Motor neuron (in vitro differentiated cells): ENCODE measurements around the gene EGFL7. TPM values are rescaled to one million over a fixed set of nuclear protein-coding genes. Genes with fewer than 3 reads are reported as not detected.
A peak's percentile ranks its signal among the peaks of the same experiment; 100 is the strongest.

Source experiments
- ATAC-seq, 8 experiments: fragments of 200-7000 bp; cut with Tn5 transposase; replicated peaks in 6 of 8; 2 replicates each; pipeline ENCODE4 v1.8.0; 2021; ENCODE audit warnings: mild to moderate bottlenecking in 8 of 8, moderate library complexity in 8 of 8
- H3K27ac ChIP-seq, 2 donors: fragments of 250-450 bp; sonication (Bioruptor Pico); 2 replicates each; pipeline ENCODE4 v1.9.0; 2021; ENCODE audit warnings: antibody characterized with exemption in 2 of 2, mild to moderate bottlenecking in 2 of 2, moderate library complexity in 1 of 2
- H3K4me1 ChIP-seq, 2 donors: fragments of 250-450 bp; sonication (Bioruptor Pico); replicated peaks in 1 of 2; 2 replicates each; pipeline ENCODE4 v1.6.1; 2021; ENCODE audit warnings: antibody characterized with exemption in 2 of 2, mild to moderate bottlenecking in 2 of 2, moderate library complexity in 1 of 2
- H3K4me3 ChIP-seq, 5 donors: fragments of 250-450 bp; sonication (Bioruptor Pico); 2 replicates each; pipeline ENCODE4 v1.9.0; 2021; ENCODE audit warnings: antibody characterized with exemption in 5 of 5, mild to moderate bottlenecking in 5 of 5, moderate library complexity in 4 of 5
- WGBS, 10 experiments: fragments of 450-650 bp; shearing (Covaris generic); methylation state at CpG; one replicate each; pipeline ENCODE4 v1.0.0; 2022; 5-methylcytosine and 5-hydroxymethylcytosine counted together
- in situ Hi-C, 9 experiments: fragments of 400-800 bp; cut with MboI; loops; one replicate each; pipeline ENCODE4 v1.15.0; 2021; ENCODE audit warnings: low sequenced_read_pairs in 9 of 9, low pct_unique_long_range_greater_than_20kb in 2 of 9; ENCODE audit not compliant: unreplicated experiment in 9 of 9
- total RNA-seq, 8 experiments: library from RNA; unstranded; fragments of 300-600 nt; gene quantifications; 2 replicates each; pipeline versions ENCODE4 v1.2.3 to v1.2.4, GENCODE V29; 2022

EGFL7 gene
- 10 to 100 TPM in 3 of 8 experiments, 1 to 10 TPM in 1, under 1 TPM in 4; 0.50 to 21.9 (median 4.7) TPM for total RNA-seq

DNA sequence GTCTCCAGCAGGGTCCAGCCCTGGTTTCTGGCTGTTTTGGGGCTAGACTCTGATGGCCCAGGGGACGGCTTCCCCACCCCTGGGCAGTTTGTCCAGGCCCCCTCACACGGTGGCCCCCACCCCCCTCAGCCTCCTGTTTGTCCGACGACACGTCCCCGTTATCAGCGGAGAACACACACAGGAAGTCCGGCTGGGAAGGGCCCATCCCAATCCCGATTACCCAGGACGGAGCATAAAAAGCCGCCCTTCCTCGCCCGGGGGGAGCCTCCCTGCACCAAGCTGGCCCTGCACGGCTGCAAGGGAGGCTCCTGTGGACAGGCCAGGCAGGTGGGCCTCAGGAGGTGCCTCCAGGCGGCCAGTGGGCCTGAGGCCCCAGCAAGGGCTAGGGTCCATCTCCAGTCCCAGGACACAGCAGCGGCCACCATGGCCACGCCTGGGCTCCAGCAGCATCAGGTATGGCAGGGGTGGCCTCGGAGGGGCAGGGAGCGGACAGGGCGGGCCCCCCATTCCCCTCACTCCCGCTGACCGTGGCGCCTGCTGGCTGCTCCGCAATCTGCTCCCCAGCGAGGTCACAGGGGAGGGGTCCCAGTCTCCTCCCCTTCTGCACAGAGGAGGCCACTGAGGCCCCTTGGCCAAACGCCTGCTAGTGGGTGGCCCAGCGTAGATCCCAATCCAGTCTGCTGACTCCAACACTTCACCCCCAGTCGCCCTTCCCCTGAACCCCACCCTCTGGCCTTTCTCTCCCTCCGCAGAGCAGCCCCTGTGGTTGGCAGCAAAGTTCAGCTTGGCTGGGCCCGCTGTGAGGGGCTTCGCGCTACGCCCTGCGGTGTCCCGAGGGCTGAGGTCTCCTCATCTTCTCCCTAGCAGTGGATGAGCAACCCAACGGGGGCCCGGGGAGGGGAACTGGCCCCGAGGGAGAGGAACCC lies at the start of gene EGFL7:
TSS of gene EGFL7 (plus strand) at position 261 of the 926 bp plus-strand sequence. CDS start 5,367 bp downstream, outside the sequence.
- H3K27ac ChIP-seq, result no peak within 1 kb of the TSS
- in situ Hi-C loops, result no loop called here
- H3K4me1 ChIP-seq, result peaks cover 24 to 44% of the 10 kb centered on the region in 2 donors
- ATAC-seq, result no peak
- 80% methylated on average over 1 of the region's 38 CpGs; no CpG with 5 or more reads in 9 of the 10 experiments for WGBS, 10 experiments
- H3K4me3 ChIP-seq, result no peak within 1 kb of the TSS

DNA sequence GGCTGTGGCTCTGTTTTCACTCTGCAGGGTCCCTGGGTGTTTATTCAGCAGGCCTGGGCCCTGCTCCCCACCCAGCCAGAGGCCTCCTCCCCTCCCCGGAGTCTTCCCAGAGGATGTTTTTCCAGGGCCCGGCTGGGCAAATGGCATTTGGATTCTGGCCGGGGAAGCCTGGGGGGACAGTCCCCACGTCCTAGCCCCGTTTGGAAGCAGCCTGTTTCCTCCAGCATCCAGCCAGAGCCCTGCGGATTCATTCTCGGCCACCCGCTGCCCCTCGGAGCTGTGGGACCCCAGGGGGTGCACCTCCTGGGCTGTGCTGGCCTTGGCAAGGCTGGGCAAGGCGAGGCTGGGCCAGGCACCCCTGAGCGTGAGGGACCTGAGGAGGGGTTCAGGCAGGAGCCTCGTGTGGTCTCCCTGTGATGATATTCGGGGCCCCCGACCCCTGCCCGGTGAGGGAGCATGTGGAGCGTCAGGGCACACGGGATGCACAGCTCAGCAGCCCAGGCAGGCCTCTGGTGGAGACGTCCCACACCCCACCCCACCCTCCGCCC lies 48.8 kb upstream of the EGFL7 start:
- Histone ChIP-seq H3K27ac (peak overlapping the region; percentile 11 to 19), H3K4me1 (peaks cover 37 to 40% of the 10 kb centered on the region in 2 donors), H3K4me3 (no peak overlapping the region)
- ATAC-seq, result peak in 2 of 8 experiments; percentile 1 to 30
- in situ Hi-C loops, result no loop called here
- 60 to 100% methylated on average over 1 of the region's 19 CpGs; no CpG with 5 or more reads in 8 of the 10 experiments for WGBS, 10 experiments

DNA sequence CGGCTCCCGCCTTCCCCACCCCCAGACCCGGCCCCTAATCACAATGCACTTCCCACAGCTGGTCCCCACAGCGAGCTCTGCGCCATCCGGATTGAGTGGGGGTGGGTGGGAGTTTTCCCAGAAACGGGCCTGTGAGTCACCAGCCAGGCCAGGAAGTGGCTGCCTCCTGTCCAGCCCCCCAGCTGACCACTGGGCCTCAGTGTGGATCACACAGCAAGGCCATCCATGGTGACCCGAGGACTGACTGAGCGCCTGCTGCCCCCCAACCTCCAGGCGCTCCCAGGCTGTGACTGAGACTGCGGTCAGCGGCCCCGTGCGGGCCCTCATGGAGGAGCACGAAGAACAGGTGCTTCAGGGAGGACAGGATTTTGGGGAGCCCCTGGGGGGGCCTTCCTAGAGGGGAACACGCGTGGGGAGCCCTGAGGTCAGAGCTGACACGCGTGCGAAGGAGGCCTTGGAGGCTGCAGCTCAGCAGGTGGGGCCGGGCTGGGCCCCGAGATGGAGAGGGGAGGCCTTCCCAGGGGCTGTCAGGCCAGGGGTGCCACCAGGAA lies 48.3 kb upstream of the EGFL7 start:
- in situ Hi-C loops, result no loop called here
- peak; percentile 34 to 93 (median 85) for ATAC-seq
- WGBS, 10 experiments, result no CpG with 5 or more reads among the region's 22 CpGs
- Histone ChIP-seq H3K4me1 (peaks cover 33 to 36% of the 10 kb centered on the region in 2 donors), H3K4me3 (no peak overlapping the region), H3K27ac (peak overlapping the region in 1 of 2 donors; percentile 35)

- Histone ChIP-seq H3K4me1 (peaks cover 30 to 35% of the 10 kb centered on the region in 2 donors), H3K27ac (peak overlapping the region in 1 of 2 donors; percentile 35), H3K4me3 (no peak overlapping the region)
- in situ Hi-C loops, result no loop called here
- WGBS, 10 experiments, result 0 to 80% (median 45%) methylated on average over 1 to 2 of the region's 25 CpGs; no CpG with 5 or more reads in 6 of the 10 experiments
- ATAC-seq, result peak in 5 of 8 experiments; percentile 12 to 23 (median 17)
Measured at GRCh38 chr9:136614967-136615623, 47.6 kb upstream of the EGFL7 start.

GRCh38 chr9:136615631-136616306 lies 46.9 kb upstream of the EGFL7 start:
- ATAC-seq, result no peak

GRCh38 chr9:136616307-136616635 lies 46.4 kb upstream of the EGFL7 start:
- peaks cover 36 to 42% of the 10 kb centered on the region in 2 donors for H3K4me1 ChIP-seq
- ATAC-seq, result no peak
- no peak overlapping the region for H3K27ac ChIP-seq
- WGBS, 10 experiments, result 60 to 75% methylated on average over 1 to 4 of the region's 12 CpGs; no CpG with 5 or more reads in 8 of the 10 experiments
- in situ Hi-C loops, result no loop called here
- no peak overlapping the region for H3K4me3 ChIP-seq

More at GRCh38 chr9:136615631-136616306, 46.9 kb upstream of the EGFL7 start:
- Histone ChIP-seq H3K27ac (no peak overlapping the region), H3K4me3 (no peak overlapping the region), H3K4me1 (peaks cover 31 to 37% of the 10 kb centered on the region in 2 donors)
- WGBS, 10 experiments, result 83 to 87% methylated on average over 1 to 3 of the region's 17 CpGs; no CpG with 5 or more reads in 8 of the 10 experiments
- in situ Hi-C loops, result no loop called here

- no peak for ATAC-seq
- Histone ChIP-seq H3K4me3 (no peak overlapping the region), H3K27ac (no peak overlapping the region), H3K4me1 (peaks cover 42 to 48% of the 10 kb centered on the region in 2 donors)
- WGBS, 10 experiments, result 80 to 84% methylated on average over 1 to 5 of the region's 22 CpGs; no CpG with 5 or more reads in 8 of the 10 experiments
- in situ Hi-C loops, result no loop called here
Measured at GRCh38 chr9:136616948-136617695, 45.6 kb upstream of the EGFL7 start.

DNA sequence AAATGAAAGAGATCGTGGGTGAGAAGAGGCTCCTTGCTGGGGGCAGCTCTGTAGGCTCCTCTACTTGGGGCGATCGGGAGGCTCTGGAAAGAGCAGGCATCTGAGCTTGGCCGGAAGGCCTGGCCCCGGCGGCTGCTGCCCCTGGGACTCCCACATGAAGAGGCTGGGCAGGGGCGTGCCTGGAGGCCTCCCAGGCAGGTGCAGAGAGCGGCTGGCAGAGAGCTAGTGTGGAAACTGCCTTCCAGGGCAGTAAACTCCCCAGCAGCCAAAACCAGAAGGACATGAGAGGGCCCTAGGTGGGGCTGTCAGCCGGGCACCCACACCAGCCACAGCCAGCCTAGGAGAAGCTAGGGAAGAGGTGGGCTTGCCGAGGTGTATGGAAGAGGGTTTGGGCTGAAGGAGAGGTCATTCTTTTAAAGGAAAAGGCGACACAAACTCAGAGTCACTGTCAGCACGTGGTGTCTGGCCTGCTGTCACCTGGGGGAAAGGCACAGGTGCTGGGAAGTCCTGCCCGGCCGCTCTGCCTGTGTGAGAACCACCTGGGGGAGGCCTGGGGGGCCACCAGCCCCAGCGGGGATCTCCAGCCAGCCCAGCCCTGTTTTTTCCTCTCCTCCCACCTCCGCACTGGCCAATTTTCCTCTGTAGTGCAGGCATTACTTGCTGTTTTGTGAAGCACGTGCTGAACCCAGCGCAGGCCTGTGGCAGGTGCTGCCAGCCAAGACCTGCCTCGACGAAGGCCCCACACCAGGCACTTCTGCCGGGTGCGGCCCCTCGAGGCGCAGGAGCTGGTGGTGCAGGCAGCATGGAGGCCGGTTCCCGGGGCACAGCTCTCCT lies 44.8 kb upstream of the EGFL7 start:
- no peak for ATAC-seq
- Histone ChIP-seq H3K27ac (no peak overlapping the region), H3K4me1 (peaks cover 42 to 48% of the 10 kb centered on the region in 2 donors), H3K4me3 (no peak overlapping the region)
- in situ Hi-C loops, result no loop called here
- WGBS, 10 experiments, result 74 to 100% (median 94%) methylated on average over 1 to 8 of the region's 26 CpGs; no CpG with 5 or more reads in 4 of the 10 experiments

DNA sequence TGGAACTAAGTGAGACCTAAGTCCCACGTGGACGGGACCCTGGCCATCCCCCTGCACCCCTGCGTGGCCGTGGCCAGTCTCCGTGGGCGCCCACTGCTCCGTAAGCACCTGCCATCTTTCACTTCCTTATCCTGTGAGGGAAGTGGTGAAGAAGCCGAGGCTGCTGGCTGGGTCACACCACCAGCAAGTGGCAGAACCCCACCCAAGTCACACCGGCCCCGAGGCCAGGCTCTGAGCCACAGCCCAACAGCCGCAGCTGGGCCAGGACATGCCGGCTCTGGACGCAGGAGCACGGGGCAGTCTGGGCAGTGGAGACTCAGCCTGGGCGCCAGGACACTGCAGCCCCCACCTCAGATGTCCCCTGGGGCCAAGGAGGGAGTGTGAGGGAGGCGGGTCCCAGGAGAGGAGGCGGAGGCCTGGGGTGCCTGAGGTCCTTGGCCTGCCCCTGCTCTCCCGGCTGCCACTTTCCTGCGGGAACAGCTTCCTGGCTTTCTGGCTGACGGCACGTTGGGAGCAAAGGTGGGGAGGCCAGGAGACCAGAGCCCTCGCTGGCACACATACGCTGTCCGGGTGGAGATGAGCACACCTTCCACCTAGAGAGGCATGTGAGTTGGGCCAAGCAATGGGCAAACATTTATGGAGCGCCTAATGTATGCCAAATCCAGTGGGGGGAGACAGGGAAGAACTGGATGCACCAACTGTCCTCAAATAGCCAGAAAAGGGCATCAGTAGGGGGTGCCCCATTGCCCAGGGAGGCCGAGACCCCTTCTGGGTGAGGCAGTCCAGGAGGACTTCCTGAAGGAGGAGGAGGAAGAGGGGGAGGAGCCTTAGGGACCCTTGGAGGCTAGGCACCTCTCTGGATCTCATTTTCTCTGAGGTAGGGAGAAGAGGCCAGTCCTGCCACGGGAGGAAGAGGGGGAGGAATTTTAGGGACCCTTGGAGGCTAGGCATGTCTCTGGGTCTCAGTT lies 43.9 kb upstream of the EGFL7 start:
- no peak overlapping the region for H3K27ac ChIP-seq
- no peak overlapping the region for H3K4me3 ChIP-seq
- WGBS, 10 experiments, result 30 to 100% (median 40%) methylated on average over 1 to 2 of the region's 27 CpGs; no CpG with 5 or more reads in 5 of the 10 experiments
- H3K4me1 ChIP-seq, result peaks cover 39 to 44% of the 10 kb centered on the region in 2 donors
- peak in 1 of 8 experiments; percentile 12 for ATAC-seq
- in situ Hi-C loops, result no loop called here

DNA sequence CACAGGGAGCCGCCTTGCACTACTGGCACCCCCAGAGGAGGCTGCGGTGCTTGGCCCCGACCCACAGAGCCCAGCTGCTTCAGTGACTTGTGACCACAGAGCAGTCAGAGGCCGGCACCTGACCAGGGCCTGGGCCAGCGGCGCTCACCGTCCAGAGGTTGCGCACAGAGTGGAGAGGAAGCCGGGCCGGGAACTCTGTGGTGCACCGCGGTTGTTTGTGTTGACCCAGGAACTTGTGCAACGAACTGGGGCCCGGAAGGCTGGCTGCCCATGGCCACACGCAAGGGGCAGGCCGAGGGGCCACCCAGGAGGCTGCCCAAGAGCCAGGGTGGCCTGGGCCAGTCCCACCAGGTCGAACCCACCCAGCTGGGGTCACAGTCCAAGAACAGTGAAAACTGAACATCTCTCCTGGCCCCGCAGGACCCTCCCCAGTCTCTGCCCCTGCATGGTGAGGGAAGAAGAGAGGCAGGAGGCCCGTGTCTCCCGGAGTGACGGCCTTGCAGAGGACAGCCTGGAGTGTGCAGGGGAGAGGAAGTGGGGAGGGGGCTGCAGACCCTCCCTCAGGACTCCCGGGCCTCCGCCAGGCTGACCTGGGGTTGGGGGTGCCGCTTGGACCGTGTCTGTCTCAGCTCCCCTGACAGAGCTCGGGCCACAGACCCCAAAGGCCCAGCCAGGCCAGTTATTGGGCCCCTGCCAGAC lies 42.8 kb upstream of the EGFL7 start:
- 80 to 100% (median 83%) methylated on average over 1 to 6 of the region's 26 CpGs; no CpG with 5 or more reads in 7 of the 10 experiments for WGBS, 10 experiments
- Histone ChIP-seq H3K27ac (peak overlapping the region in 1 of 2 donors; percentile 16), H3K4me3 (no peak overlapping the region), H3K4me1 (peaks cover 34 to 36% of the 10 kb centered on the region in 2 donors)
- in situ Hi-C loops, result loop anchor here in 1 of 9 experiments (10.0 kb wide), 1 partner anchor 115 kb away; no protein-coding TSS in a partner anchor
- no peak for ATAC-seq
